HG02798 (cell line): ENCODE measurements around the gene TMEM229B.
"Not testable (repeated sequence)": the region's sequence is repeated elsewhere in the genome, so short reads cannot be mapped to it uniquely, and the experiment has no call there.

Experiments used
- ATAC-seq: cut with Tn5 transposase; IDR thresholded peaks from one replicate; pipeline ENCODE4 v1.9.1; 2021; ENCODE audit warnings: mild to moderate bottlenecking; ENCODE audit not compliant: unreplicated experiment, poor library complexity

TMEM229B gene

GRCh38 chr14:67461341-67461985 is 27.1 kb downstream of the TMEM229B start:
- no peak for ATAC-seq

- no peak for ATAC-seq
Measured at GRCh38 chr14:67459336-67459735, 29.2 kb downstream of the TMEM229B start.

- no peak for ATAC-seq
Measured at GRCh38 chr14:67457782-67458181, 30.7 kb downstream of the TMEM229B start.

- ATAC-seq: no peak
Measured at GRCh38 chr14:67456732-67457131, 31.8 kb downstream of the TMEM229B start.

GRCh38 chr14:67453575-67454300 is 34.8 kb downstream of the TMEM229B start:
- ATAC-seq: no peak

- ATAC-seq: not testable (repeated sequence)
Measured at GRCh38 chr14:67451667-67452066, 36.9 kb downstream of the TMEM229B start.

GRCh38 chr14:67449096-67449495 is 39.4 kb downstream of the TMEM229B start:
- no peak for ATAC-seq

- no peak for ATAC-seq
Measured at GRCh38 chr14:67447033-67447381, 41.5 kb downstream of the TMEM229B start.

GRCh38 chr14:67446371-67447032 is 42.0 kb downstream of the TMEM229B start:
- no peak for ATAC-seq

GRCh38 chr14:67444395-67444794 is 44.1 kb downstream of the TMEM229B start:
- ATAC-seq: no peak

- no peak for ATAC-seq
Measured at GRCh38 chr14:67442139-67442906, 46.2 kb downstream of the TMEM229B start.

- no peak for ATAC-seq
Measured at GRCh38 chr14:67441672-67442071, 46.8 kb downstream of the TMEM229B start.

- ATAC-seq: no peak
Measured at GRCh38 chr14:67441256-67441655, 47.3 kb downstream of the TMEM229B start.

GRCh38 chr14:67440513-67440912 is 48.0 kb downstream of the TMEM229B start:
- no peak for ATAC-seq

- ATAC-seq: no peak
Measured at GRCh38 chr14:67438969-67439368, 49.6 kb downstream of the TMEM229B start.

GRCh38 chr14:67436006-67436866 is 52.3 kb downstream of the TMEM229B start:
- no peak for ATAC-seq

GRCh38 chr14:67435603-67436002 is 52.9 kb downstream of the TMEM229B start:
- ATAC-seq: no peak

- no peak for ATAC-seq
Measured at GRCh38 chr14:67432050-67432564, 56.4 kb downstream of the TMEM229B start.

- no peak for ATAC-seq
Measured at GRCh38 chr14:67429510-67430205, 58.9 kb downstream of the TMEM229B start.
